Measurements from ENCODE around the gene SKA3. TPM values are rescaled to one million over a fixed set of nuclear protein-coding genes. Genes with fewer than 3 reads are reported as not detected.

Gene SKA3
- total and polyA plus RNA-seq, 2 of the 13 experiments (the other 11 are each of a cell fraction or from before 2014, with no cell fraction given), result 7.2 to 10.8 TPM

DNA sequence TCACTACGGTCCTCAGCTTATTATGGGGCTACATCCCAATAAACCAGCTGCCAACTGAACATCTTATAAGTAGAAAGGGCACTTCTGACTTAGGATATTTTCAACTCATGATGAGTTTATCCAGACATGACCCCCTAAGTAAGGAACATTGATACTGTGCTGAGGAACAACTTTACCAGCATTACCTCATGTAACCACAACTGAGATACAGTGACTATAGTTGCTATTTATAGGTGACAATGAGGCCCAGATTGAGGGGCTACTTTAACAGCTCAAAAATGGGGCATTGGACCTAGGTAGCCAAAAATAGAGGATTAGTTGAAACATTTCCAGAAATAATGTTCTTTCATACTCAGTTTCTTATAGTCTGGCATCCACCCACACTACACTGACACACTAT, 26.8 kb downstream of the SKA3 start:
- 91% methylated on average over 1 of the region's 1 CpG for WGBS (ENCODE audit: low lambda C conversion rate)
- intact Hi-C loops (cut with micrococcal nuclease; ENCODE audit: unreplicated experiment), result no loop called here
- FAIRE-seq, result no peak
- CTCF ChIA-PET (ENCODE audit: low intra/inter-chr PET ratio, low total read pairs), result no interaction called here
- peaks cover 4% of the 10 kb centered on the region for H4K20me1 ChIP-seq (ENCODE audit: insufficient read depth, low read length)
- no peaks in the 10 kb centered on the region for H3K27me3 ChIP-seq (ENCODE audit: control insufficient read depth in 1 of 2, insufficient read depth in 2 of 2, low read length in 2 of 2)
- no peak overlapping the region for H2AFZ ChIP-seq (ENCODE audit: low read length)
- no peaks in the 10 kb centered on the region for H3K9me3 ChIP-seq (ENCODE audit: low read length)
- H3K27ac ChIP-seq (ENCODE audit: extremely low read length, insufficient read depth, low read length), result no peak overlapping the region
- H3K79me2 ChIP-seq (ENCODE audit: insufficient read depth, low read length), result peaks cover 7% of the 10 kb centered on the region
- DNase-seq (ENCODE audit: low spot score), result no peak
- POLR2A ChIA-PET, result no interaction called here
- in situ Hi-C loops (cut with HindIII; ENCODE audit: extremely low pct_ligation_motif_present, low pct_unique_long_range_greater_than_20kb), result no loop called here
- H3K9ac ChIP-seq (ENCODE audit: insufficient read depth, low read depth, low read length), result no peak overlapping the region
- H3K36me3 ChIP-seq (replicated peaks in 1 of 2; ENCODE audit: control insufficient read depth in 1 of 2, insufficient read depth in 2 of 2, low read length in 2 of 2), result peaks cover 3 to 22% of the 10 kb centered on the region in 2 experiments; a peak in 3 of 5 replicates
- H3K4me3 ChIP-seq (replicated peaks in 1 of 3; ENCODE audit: insufficient read depth in 1 of 3, low read depth in 2 of 3, low read length in 3 of 3), result no peak overlapping the region
- no peak overlapping the region for H3K4me2 ChIP-seq (ENCODE audit: low read depth, low read length)
- peaks cover 19% of the 10 kb centered on the region for H3K4me1 ChIP-seq (ENCODE audit: insufficient read depth, low read length)
- ATAC-seq, result peak; percentile 33; the same call in 2 of the 3 replicates
- BruUV-seq (replicated peaks), result no TSS peak
- TF ChIP-seq DNMT3B (CRISPR knock-in tag; conservative IDR thresholded peaks at IDR 0.05) (no peak), RBM22 (optimal IDR thresholded peaks at IDR 0.05; ENCODE audit: low read length) (no peak), ZNF256 (CRISPR knock-in tag; conservative IDR thresholded peaks at IDR 0.05) (no peak), ZNF614 (CRISPR knock-in tag; IDR thresholded peaks at IDR 0.05; ENCODE audit: borderline replicate concordance) (no peak), SRSF9 (IDR thresholded peaks at IDR 0.05; ENCODE audit: borderline replicate concordance, insufficient read depth, low read depth, low read length, poor library complexity, severe bottlenecking) (no peak), ZNF143 (CRISPR knock-in tag; IDR thresholded peaks at IDR 0.05) (no peak), ZNF564 (CRISPR knock-in tag; IDR thresholded peaks at IDR 0.05) (no peak), ZSCAN22 (CRISPR knock-in tag; IDR thresholded peaks at IDR 0.05) (no peak), ASH2L (IDR thresholded peaks at IDR 0.05; ENCODE audit: insufficient read length, low read depth, low read length) (no peak)
- TF ChIP-seq, protein P1, sequence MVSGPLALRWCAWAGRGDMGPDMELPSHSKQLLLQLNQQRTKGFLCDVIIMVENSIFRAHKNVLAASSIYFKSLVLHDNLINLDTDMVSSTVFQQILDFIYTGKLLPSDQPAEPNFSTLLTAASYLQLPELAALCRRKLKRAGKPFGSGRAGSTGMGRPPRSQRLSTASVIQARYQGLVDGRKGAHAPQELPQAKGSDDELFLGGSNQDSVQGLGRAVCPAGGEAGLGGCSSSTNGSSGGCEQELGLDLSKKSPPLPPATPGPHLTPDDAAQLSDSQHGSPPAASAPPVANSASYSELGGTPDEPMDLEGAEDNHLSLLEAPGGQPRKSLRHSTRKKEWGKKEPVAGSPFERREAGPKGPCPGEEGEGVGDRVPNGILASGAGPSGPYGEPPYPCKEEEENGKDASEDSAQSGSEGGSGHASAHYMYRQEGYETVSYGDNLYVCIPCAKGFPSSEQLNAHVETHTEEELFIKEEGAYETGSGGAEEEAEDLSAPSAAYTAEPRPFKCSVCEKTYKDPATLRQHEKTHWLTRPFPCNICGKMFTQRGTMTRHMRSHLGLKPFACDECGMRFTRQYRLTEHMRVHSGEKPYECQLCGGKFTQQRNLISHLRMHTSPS (CRISPR knock-in tag; IDR thresholded peaks at IDR 0.05; ENCODE audit: low read depth), result no peak
- TF ChIP-seq, protein P2, sequence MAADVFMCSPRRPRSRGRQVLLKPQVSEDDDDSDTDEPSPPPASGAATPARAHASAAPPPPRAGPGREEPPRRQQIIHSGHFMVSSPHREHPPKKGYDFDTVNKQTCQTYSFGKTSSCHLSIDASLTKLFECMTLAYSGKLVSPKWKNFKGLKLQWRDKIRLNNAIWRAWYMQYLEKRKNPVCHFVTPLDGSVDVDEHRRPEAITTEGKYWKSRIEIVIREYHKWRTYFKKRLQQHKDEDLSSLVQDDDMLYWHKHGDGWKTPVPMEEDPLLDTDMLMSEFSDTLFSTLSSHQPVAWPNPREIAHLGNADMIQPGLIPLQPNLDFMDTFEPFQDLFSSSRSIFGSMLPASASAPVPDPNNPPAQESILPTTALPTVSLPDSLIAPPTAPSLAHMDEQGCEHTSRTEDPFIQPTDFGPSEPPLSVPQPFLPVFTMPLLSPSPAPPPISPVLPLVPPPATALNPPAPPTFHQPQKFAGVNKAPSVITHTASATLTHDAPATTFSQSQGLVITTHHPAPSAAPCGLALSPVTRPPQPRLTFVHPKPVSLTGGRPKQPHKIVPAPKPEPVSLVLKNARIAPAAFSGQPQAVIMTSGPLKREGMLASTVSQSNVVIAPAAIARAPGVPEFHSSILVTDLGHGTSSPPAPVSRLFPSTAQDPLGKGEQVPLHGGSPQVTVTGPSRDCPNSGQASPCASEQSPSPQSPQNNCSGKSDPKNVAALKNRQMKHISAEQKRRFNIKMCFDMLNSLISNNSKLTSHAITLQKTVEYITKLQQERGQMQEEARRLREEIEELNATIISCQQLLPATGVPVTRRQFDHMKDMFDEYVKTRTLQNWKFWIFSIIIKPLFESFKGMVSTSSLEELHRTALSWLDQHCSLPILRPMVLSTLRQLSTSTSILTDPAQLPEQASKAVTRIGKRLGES (CRISPR knock-in tag; IDR thresholded peaks at IDR 0.05; ENCODE audit: borderline replicate concordance), result no peak
- TF ChIP-seq, protein P3, sequence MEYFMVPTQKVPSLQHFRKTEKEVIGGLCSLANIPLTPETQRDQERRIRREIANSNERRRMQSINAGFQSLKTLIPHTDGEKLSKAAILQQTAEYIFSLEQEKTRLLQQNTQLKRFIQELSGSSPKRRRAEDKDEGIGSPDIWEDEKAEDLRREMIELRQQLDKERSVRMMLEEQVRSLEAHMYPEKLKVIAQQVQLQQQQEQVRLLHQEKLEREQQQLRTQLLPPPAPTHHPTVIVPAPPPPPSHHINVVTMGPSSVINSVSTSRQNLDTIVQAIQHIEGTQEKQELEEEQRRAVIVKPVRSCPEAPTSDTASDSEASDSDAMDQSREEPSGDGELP (IDR thresholded peaks at IDR 0.05; ENCODE audit: borderline replicate concordance, low read depth), result no peak
- TF ChIP-seq, protein P4, sequence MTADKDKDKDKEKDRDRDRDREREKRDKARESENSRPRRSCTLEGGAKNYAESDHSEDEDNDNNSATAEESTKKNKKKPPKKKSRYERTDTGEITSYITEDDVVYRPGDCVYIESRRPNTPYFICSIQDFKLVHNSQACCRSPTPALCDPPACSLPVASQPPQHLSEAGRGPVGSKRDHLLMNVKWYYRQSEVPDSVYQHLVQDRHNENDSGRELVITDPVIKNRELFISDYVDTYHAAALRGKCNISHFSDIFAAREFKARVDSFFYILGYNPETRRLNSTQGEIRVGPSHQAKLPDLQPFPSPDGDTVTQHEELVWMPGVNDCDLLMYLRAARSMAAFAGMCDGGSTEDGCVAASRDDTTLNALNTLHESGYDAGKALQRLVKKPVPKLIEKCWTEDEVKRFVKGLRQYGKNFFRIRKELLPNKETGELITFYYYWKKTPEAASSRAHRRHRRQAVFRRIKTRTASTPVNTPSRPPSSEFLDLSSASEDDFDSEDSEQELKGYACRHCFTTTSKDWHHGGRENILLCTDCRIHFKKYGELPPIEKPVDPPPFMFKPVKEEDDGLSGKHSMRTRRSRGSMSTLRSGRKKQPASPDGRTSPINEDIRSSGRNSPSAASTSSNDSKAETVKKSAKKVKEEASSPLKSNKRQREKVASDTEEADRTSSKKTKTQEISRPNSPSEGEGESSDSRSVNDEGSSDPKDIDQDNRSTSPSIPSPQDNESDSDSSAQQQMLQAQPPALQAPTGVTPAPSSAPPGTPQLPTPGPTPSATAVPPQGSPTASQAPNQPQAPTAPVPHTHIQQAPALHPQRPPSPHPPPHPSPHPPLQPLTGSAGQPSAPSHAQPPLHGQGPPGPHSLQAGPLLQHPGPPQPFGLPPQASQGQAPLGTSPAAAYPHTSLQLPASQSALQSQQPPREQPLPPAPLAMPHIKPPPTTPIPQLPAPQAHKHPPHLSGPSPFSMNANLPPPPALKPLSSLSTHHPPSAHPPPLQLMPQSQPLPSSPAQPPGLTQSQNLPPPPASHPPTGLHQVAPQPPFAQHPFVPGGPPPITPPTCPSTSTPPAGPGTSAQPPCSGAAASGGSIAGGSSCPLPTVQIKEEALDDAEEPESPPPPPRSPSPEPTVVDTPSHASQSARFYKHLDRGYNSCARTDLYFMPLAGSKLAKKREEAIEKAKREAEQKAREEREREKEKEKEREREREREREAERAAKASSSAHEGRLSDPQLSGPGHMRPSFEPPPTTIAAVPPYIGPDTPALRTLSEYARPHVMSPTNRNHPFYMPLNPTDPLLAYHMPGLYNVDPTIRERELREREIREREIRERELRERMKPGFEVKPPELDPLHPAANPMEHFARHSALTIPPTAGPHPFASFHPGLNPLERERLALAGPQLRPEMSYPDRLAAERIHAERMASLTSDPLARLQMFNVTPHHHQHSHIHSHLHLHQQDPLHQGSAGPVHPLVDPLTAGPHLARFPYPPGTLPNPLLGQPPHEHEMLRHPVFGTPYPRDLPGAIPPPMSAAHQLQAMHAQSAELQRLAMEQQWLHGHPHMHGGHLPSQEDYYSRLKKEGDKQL (CRISPR knock-in tag; IDR thresholded peaks at IDR 0.05; ENCODE audit: low read depth), result no peak
